Retinal pigment epithelial cell (primary cell): ENCODE data around the gene MRPL38.
"Not testable (repeated sequence)": the region's sequence is repeated elsewhere in the genome, so short reads cannot be mapped to it uniquely, and the experiment has no call there.

ENCODE experiments used
- DNase-seq: peaks from one replicate; pipeline ENCODE4 v3.0.0-alpha.2; 2010; ENCODE audit warnings: low read depth
- H3K4me3 ChIP-seq: 2 replicates; pipeline ENCODE4 v1.5.1; 2011; ENCODE audit warnings: mild to moderate bottlenecking, low read length, control low read depth, moderate library complexity
- CTCF ChIP-seq: conservative IDR thresholded peaks from 2 replicates; pipeline ENCODE4 v1.5.1; 2011; ENCODE audit warnings: low read depth, low read length, control low read depth, inconsistent platforms

Gene MRPL38

GRCh38 chr17:75875182-75875939, 29.3 kb downstream of the MRPL38 start:
- H3K4me3 ChIP-seq, result no peak overlapping the region
- TF ChIP-seq CTCF, result no peak
- no peak for DNase-seq

- no peak overlapping the region for H3K4me3 ChIP-seq
- no peak for DNase-seq
- no peak for TF ChIP-seq CTCF
These were observed 30.1 kb downstream of the MRPL38 start for GRCh38 chr17:75874323-75875181.

- no peak for DNase-seq
- no peak for TF ChIP-seq CTCF
- H3K4me3 ChIP-seq, result no peak overlapping the region
These were observed 30.9 kb downstream of the MRPL38 start for GRCh38 chr17:75873587-75874322.

GRCh38 chr17:75872434-75873351, 32.0 kb downstream of the MRPL38 start:
- no peak overlapping the region for H3K4me3 ChIP-seq
- DNase-seq, result peak; percentile 68
- no peak for TF ChIP-seq CTCF

- DNase-seq, H3K4me3 ChIP-seq: not testable (repeated sequence)
These were observed 34.5 kb downstream of the MRPL38 start for GRCh38 chr17:75870228-75870627.

GRCh38 chr17:75869282-75870141, 35.2 kb downstream of the MRPL38 start:
- DNase-seq, result no peak
- TF ChIP-seq CTCF, result no peak

GRCh38 chr17:75868730-75869281, 35.9 kb downstream of the MRPL38 start:
- not testable (repeated sequence) for H3K4me3 ChIP-seq, DNase-seq

More at GRCh38 chr17:75869282-75870141, 35.2 kb downstream of the MRPL38 start:
- H3K4me3 ChIP-seq, result no peak overlapping the region

- not testable (repeated sequence) for DNase-seq
These were observed 39.1 kb downstream of the MRPL38 start for GRCh38 chr17:75865404-75866188.

GRCh38 chr17:75864887-75865286, 39.8 kb downstream of the MRPL38 start:
- not testable (repeated sequence) for H3K4me3 ChIP-seq, DNase-seq

More at GRCh38 chr17:75865404-75866188, 39.1 kb downstream of the MRPL38 start:
- not testable (repeated sequence) for H3K4me3 ChIP-seq
